Caco-2 (cell line): ENCODE results near the gene KLC4. TPM values are rescaled to one million over a fixed set of nuclear protein-coding genes. Genes with fewer than 3 reads are reported as not detected.

Experiments
- BruUV-seq: library from RNA; stranded (reverse); fragments of 400-500 nt; replicated peaks from 2 replicates; lab custom pipeline; 2021; lab: Mats Ljungman, UMichigan
- CTCF ChIA-PET: fragments of 300-600 bp; sonication (Branson Sonifier 250); formaldehyde crosslinking; loops from one replicate; lab custom pipeline; 2022; ENCODE audit warnings: antibody characterized with exemption; lab: Charles Lee
- POLR2A ChIA-PET: fragments of 300-600 bp; sonication (Branson Sonifier 250); formaldehyde crosslinking; loops from one replicate; lab custom pipeline; 2022; ENCODE audit warnings: antibody characterized with exemption; lab: Charles Lee
- DNase-seq, 2 experiments: peaks; one replicate each; pipeline versions ENCODE4 v3.0.0 to v3.0.0-alpha.2; 2020 to 2022
- H3K27me3 ChIP-seq: replicated peaks from 2 replicates; pipeline ENCODE4 v1.6.0; 2011; ENCODE audit warnings: low read length; ENCODE audit not compliant: control insufficient read depth, insufficient read depth
- H3K36me3 ChIP-seq: 2 replicates; pipeline ENCODE4 v1.5.1; 2011; ENCODE audit warnings: low read length; ENCODE audit not compliant: control insufficient read depth, insufficient read depth
- H3K4me1 ChIP-seq: fragments of 250-450 bp; sonication (Bioruptor Pico); 2 replicates; pipeline ENCODE4 v1.5.1; 2020; ENCODE audit warnings: mild to moderate bottlenecking
- H3K4me3 ChIP-seq: 2 replicates; pipeline ENCODE4 v1.5.1; 2011; ENCODE audit warnings: low read depth, mild to moderate bottlenecking, control low read depth, low read length
- H3K9me3 ChIP-seq: fragments of 250-450 bp; sonication (Bioruptor Pico); 2 replicates; pipeline ENCODE4 v1.5.1; 2020; ENCODE audit warnings: mild to moderate bottlenecking, moderate library complexity
- H3K27ac Mint-ChIP-seq: one replicate; pipeline ENCODE4 v1.8.0; 2022; ENCODE audit warnings: mixed read lengths; ENCODE audit not compliant: unreplicated experiment
- H3K27me3 Mint-ChIP-seq: one replicate; pipeline ENCODE4 v1.8.0; 2022; ENCODE audit warnings: mixed read lengths; ENCODE audit not compliant: insufficient read depth, unreplicated experiment
- H3K36me3 Mint-ChIP-seq: one replicate; pipeline ENCODE4 v1.8.0; 2022; ENCODE audit warnings: mild to moderate bottlenecking, mixed read lengths; ENCODE audit not compliant: insufficient read depth, unreplicated experiment
- H3K4me1 Mint-ChIP-seq: one replicate; pipeline ENCODE4 v1.8.0; 2022; ENCODE audit warnings: low read depth, mixed read lengths; ENCODE audit not compliant: unreplicated experiment
- H3K4me3 Mint-ChIP-seq: one replicate; pipeline ENCODE4 v1.8.0; 2022; ENCODE audit warnings: mild to moderate bottlenecking, moderate library complexity, mixed read lengths; ENCODE audit not compliant: unreplicated experiment
- H3K9me3 Mint-ChIP-seq: one replicate; pipeline ENCODE4 v1.8.0; 2022; ENCODE audit warnings: mixed read lengths; ENCODE audit not compliant: unreplicated experiment
- intact Hi-C: fragments of 100-400 bp; cut with micrococcal nuclease; formaldehyde crosslinking; loops from one replicate; pipeline ENCODE4 v1.10.0; 2022; ENCODE audit not compliant: unreplicated experiment
- total RNA-seq: library from RNA; stranded (reverse); gene quantifications from 2 replicates; pipeline ENCODE4 v1.2.3, GENCODE V29; 2022
- TF ChIP-seq, protein P1 (sequence below), 2 experiments: fragments of 200-600 bp in 1 of 2; IDR thresholded peaks; 1 replicate in 1 of 2; 2 replicates in 1 of 2; pipeline versions ENCODE4 v1.5.1 to v1.8.0; 2011 to 2022; ENCODE audit warnings: antibody characterized with exemption in 1 of 2, control low read depth in 1 of 2, inconsistent platforms in 1 of 2, low read depth in 1 of 2, low read length in 1 of 2, mild to moderate bottlenecking in 1 of 2, moderate library complexity in 1 of 2; ENCODE audit not compliant: insufficient read depth in 1 of 2, severe bottlenecking in 1 of 2, unreplicated experiment in 1 of 2

KLC4 gene
- total RNA-seq, 1 experiment from 2014 or later, result 47.7 TPM

DNA sequence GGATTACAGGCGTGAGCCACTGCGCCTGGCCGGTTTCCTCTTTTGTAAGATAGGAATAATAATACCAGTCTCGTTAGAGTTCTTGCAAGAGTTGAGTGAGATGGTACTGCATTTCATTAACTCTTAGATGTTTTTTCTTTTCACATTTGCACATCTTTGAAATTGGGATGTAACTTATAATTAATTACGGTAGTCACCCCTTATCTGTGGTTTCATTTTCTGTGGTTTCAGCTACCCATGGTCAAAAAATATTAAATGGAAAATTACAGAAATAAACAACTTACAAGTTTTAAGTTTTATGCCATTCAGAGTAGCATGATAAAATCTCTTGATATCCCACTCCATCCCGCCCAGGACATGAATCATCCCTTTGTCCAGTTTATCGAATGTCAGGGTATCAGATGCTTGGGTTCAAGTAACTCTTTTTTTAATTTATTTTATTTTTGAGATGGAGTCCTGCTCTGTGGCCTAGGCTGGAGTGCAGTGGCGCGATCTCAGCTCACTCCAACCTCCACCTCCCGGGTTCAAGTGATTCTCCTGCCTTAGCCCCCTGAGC is 32.1 kb downstream of the KLC4 start:
- no peak for DNase-seq
- Mint-ChIP-seq H3K27me3 (no peaks in the 10 kb centered on the region), H3K9me3 (no peaks in the 10 kb centered on the region), H3K4me1 (peaks cover 32% of the 10 kb centered on the region), H3K27ac (peak overlapping the region; percentile 90), H3K36me3 (peaks cover 21% of the 10 kb centered on the region), H3K4me3 (no peak overlapping the region)
- H3K9me3 ChIP-seq, result no peaks in the 10 kb centered on the region
- no peaks in the 10 kb centered on the region for H3K27me3 ChIP-seq
- H3K4me1 ChIP-seq, result peaks cover 75% of the 10 kb centered on the region
- TF ChIP-seq, protein P1, sequence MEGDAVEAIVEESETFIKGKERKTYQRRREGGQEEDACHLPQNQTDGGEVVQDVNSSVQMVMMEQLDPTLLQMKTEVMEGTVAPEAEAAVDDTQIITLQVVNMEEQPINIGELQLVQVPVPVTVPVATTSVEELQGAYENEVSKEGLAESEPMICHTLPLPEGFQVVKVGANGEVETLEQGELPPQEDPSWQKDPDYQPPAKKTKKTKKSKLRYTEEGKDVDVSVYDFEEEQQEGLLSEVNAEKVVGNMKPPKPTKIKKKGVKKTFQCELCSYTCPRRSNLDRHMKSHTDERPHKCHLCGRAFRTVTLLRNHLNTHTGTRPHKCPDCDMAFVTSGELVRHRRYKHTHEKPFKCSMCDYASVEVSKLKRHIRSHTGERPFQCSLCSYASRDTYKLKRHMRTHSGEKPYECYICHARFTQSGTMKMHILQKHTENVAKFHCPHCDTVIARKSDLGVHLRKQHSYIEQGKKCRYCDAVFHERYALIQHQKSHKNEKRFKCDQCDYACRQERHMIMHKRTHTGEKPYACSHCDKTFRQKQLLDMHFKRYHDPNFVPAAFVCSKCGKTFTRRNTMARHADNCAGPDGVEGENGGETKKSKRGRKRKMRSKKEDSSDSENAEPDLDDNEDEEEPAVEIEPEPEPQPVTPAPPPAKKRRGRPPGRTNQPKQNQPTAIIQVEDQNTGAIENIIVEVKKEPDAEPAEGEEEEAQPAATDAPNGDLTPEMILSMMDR (IDR thresholded peaks at IDR 0.05; ENCODE audit: insufficient read depth in 1 of 2, low read depth in 1 of 2, low read length in 1 of 2, severe bottlenecking in 1 of 2, unreplicated experiment in 1 of 2), result no peak
- no peaks in the 10 kb centered on the region for H3K36me3 ChIP-seq
- intact Hi-C loops, result loop anchor here (2.0 kb wide), 1 partner anchor 15 kb away; the partner anchor contains the start of gene PTK7
- H3K4me3 ChIP-seq, result no peak overlapping the region
- ChIA-PET POLR2A (no interaction called here), CTCF (no interaction called here)
- no TSS peak for BruUV-seq

DNA sequence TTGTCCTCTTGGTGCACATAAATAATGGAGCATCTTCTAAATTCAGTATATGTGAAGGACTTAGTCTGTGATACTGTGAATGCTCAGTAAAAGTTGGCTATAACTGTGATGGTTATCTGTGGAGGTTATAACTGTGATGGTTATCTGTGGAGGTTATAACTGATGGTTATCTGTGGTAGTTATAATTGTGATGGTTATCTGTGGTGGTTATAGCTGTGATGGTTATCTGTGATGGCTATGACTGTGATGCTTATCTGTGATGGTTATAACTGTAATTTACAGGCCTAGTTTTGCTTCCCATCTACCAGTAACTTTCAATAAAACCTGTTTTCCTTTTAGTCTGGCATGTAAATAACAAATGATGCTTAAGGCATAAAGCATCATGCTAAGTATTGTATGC is 33.2 kb downstream of the KLC4 start:
- POLR2A ChIA-PET, result no interaction called here
- H3K9me3 Mint-ChIP-seq, result no peaks in the 10 kb centered on the region
- peaks cover 87% of the 10 kb centered on the region for H3K4me1 ChIP-seq
- no TSS peak for BruUV-seq
- no peaks in the 10 kb centered on the region for H3K9me3 ChIP-seq
- peaks cover 21% of the 10 kb centered on the region for H3K36me3 Mint-ChIP-seq
- CTCF ChIA-PET, result no interaction called here
- no peak for DNase-seq
- H3K4me1 Mint-ChIP-seq, result peaks cover 34% of the 10 kb centered on the region
- no peaks in the 10 kb centered on the region for H3K27me3 Mint-ChIP-seq
- H3K4me3 Mint-ChIP-seq, result peak overlapping the region; percentile 19
- TF ChIP-seq, protein P1 (IDR thresholded peaks at IDR 0.05; ENCODE audit: insufficient read depth in 1 of 2, low read depth in 1 of 2, low read length in 1 of 2, severe bottlenecking in 1 of 2, unreplicated experiment in 1 of 2), result no peak
- no peaks in the 10 kb centered on the region for H3K36me3 ChIP-seq
- intact Hi-C loops, result no loop called here
- H3K27me3 ChIP-seq, result no peaks in the 10 kb centered on the region
- H3K4me3 ChIP-seq, result no peak overlapping the region
- H3K27ac Mint-ChIP-seq, result peak overlapping the region; percentile 78

DNA sequence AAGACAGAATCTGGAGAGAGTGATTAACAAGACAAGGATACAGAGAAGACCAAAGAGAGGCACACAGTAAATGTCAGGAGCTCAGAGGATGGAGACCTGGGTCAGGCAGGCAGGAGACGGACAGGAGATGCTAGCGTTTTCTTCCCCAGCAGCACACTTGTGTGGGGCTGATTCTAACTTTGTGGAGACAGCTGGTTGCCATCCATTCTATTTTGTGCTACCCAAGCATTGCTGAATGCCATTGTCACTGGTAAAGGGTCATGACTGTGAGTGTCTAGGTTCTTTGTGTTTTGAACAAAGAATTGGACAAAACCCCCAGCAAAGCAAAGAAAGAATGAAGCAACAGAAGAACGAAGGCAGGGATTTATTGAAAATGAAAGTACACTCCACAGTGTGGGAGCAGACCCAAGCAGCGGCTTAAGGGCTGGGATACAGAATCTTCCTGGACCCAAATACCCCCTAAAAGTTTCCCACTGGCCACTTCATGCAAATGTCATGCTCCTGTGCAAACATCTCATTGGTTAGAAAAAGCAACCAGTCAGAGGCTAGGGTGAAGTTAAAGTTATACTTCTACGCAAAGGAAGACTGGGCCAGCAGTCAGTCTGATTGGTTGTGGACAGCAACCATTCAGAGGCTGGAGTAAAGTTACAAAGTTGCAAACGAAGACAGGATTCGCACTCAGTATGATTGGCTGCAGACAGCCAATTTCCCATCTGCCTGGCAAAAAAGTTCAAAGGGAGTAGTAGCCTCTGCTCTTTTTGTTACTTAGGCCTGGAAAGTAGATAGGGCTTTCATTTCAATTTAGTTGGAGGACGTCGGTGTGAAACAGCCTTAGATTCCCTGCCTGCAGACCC is 34.2 kb downstream of the KLC4 start:
- POLR2A ChIA-PET, result interaction anchor here (0.7 kb wide), 1 partner anchor 12 kb away, joined by 4 read pairs; no protein-coding TSS in a partner anchor
- BruUV-seq, result no TSS peak

More for the DNA sequence above, 34.2 kb downstream of the KLC4 start:
- intact Hi-C loops, result no loop called here
- H3K4me3 ChIP-seq, result no peak overlapping the region
- H3K36me3 ChIP-seq, result no peaks in the 10 kb centered on the region
- H3K4me1 ChIP-seq, result peaks cover 80% of the 10 kb centered on the region
- H3K4me3 Mint-ChIP-seq, result peak overlapping the region; percentile 6
- peak overlapping the region; percentile 78 for H3K27ac Mint-ChIP-seq
- DNase-seq, result no peak
- no peaks in the 10 kb centered on the region for H3K9me3 Mint-ChIP-seq
- H3K27me3 Mint-ChIP-seq, result no peaks in the 10 kb centered on the region
- TF ChIP-seq, protein P1 (IDR thresholded peaks at IDR 0.05; ENCODE audit: insufficient read depth in 1 of 2, low read depth in 1 of 2, low read length in 1 of 2, severe bottlenecking in 1 of 2, unreplicated experiment in 1 of 2), result no peak
- no peaks in the 10 kb centered on the region for H3K27me3 ChIP-seq
- peaks cover 43% of the 10 kb centered on the region for H3K4me1 Mint-ChIP-seq
- H3K9me3 ChIP-seq, result no peaks in the 10 kb centered on the region
- CTCF ChIA-PET, result no interaction called here
- H3K36me3 Mint-ChIP-seq, result peaks cover 21% of the 10 kb centered on the region
